Activated naive CD4-positive, alpha-beta T cell treated with anti-CD3 and anti-CD28 coated beads, Interleukin-2, amount 10 ng/mL, durations not matched to agents 7 days and 5 days (primary cell): ENCODE results near the gene RAB8A.
"Not testable (repeated sequence)": the region's sequence is repeated elsewhere in the genome, so short reads cannot be mapped to it uniquely, and the experiment has no call there.

ENCODE experiments used
- CTCF ChIA-PET: fragments of 350-600 bp; sonication (Branson Sonifier 250); formaldehyde crosslinking; loops from one replicate; lab custom pipeline; 2021; ENCODE audit warnings: antibody characterized with exemption; lab: Charles Lee
- DNase-seq: peaks from one replicate; pipeline ENCODE4 v3.0.0-alpha.2; 2020
- H3K27ac Mint-ChIP-seq: one replicate; pipeline ENCODE4 v1.8.0; 2021; ENCODE audit warnings: mild to moderate bottlenecking, moderate library complexity, mixed read lengths
- H3K27me3 Mint-ChIP-seq: one replicate; pipeline ENCODE4 v1.8.0; 2021; ENCODE audit warnings: mild to moderate bottlenecking, mixed read lengths
- H3K36me3 Mint-ChIP-seq: one replicate; pipeline ENCODE4 v1.8.0; 2021; ENCODE audit warnings: mixed read lengths
- H3K4me1 Mint-ChIP-seq: one replicate; pipeline ENCODE4 v1.8.0; 2021; ENCODE audit warnings: mixed read lengths
- H3K4me3 Mint-ChIP-seq: one replicate; pipeline ENCODE4 v1.8.0; 2021; ENCODE audit warnings: mild to moderate bottlenecking, moderate library complexity, mixed read lengths
- H3K9me3 Mint-ChIP-seq: one replicate; pipeline ENCODE4 v1.8.0; 2021; ENCODE audit warnings: mixed read lengths

Gene RAB8A

GRCh38 chr19:16088351-16089009 lies 23.2 kb upstream of the RAB8A start:
- Mint-ChIP-seq H3K27me3 (no peaks in the 10 kb centered on the region), H3K4me1 (peaks cover 58% of the 10 kb centered on the region), H3K9me3 (no peaks in the 10 kb centered on the region), H3K27ac (peak overlapping the region; percentile 80), H3K36me3 (peaks cover 70% of the 10 kb centered on the region), H3K4me3 (no peak overlapping the region)
- CTCF ChIA-PET = interaction anchor here (1.4 kb wide), 1 partner anchor 26 kb away, joined by 3 read pairs; no protein-coding TSS in a partner anchor
- no peak for DNase-seq

DNA sequence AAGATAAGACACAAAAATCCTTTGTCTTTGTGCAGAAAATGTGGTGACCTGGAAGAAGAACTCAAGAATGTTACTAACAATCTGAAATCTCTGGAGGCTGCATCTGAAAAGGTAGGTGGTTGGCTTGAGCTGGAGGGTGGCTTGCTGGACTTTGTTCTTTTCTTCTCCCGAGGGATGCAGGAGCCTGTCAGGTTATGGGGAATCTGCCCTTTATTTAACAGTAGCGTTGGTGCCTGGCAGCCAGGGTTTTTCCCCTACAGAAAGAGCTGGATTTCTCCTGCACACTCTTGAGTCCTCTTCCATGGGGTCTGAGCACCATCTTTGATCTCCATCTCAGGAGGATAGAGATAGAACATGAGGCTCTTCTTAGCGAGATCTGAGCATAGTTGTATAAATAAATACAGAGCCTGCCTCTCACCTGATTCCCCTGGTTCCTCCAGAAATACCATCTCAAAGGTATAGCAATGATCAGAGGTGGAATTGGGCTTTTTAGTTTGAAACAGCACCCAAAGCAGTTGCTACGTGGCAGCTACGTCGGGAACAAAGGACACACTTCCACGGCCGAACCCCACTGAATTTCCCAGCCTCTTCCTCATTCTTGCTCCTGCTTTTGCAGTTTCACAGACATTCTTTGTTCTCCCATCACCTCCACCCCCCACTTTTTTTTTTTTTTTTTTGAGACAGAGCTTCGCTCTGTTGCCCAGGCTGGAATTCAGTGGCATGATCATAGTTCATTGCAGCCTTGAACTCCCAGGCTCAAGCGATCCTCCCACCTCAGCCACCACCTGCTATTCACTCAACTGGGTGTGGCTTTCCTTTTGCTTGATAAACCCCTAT lies 22.5 kb upstream of the RAB8A start:
- Mint-ChIP-seq H3K4me3 (no peak overlapping the region), H3K4me1 (peaks cover 55% of the 10 kb centered on the region), H3K27ac (peak overlapping the region; percentile 80), H3K27me3 (no peaks in the 10 kb centered on the region), H3K36me3 (peaks cover 75% of the 10 kb centered on the region), H3K9me3 (no peaks in the 10 kb centered on the region)
- DNase-seq = no peak
- CTCF ChIA-PET = interaction anchor here (0.6 to 1.4 kb wide), 2 partner anchors 26 to 47 kb away, joined by 3 read pairs; no protein-coding TSS in a partner anchor

- H3K36me3 Mint-ChIP-seq = peaks cover 72% of the 10 kb centered on the region
- no peak overlapping the region for H3K27ac Mint-ChIP-seq
These were observed 19.9 kb upstream of the RAB8A start for GRCh38 chr19:16091546-16092475.

GRCh38 chr19:16094360-16095070 lies 17.2 kb upstream of the RAB8A start:
- CTCF ChIA-PET = interaction anchor here (1.2 to 2.5 kb wide), 3 partner anchors 10 to 31 kb away, joined by 5 to 12 read pairs (median 5); no protein-coding TSS in a partner anchor
- no peak overlapping the region for H3K4me3 Mint-ChIP-seq
- no peak for DNase-seq
- H3K36me3 Mint-ChIP-seq = peaks cover 73% of the 10 kb centered on the region
- no peaks in the 10 kb centered on the region for H3K9me3 Mint-ChIP-seq
- peaks cover 42% of the 10 kb centered on the region for H3K4me1 Mint-ChIP-seq
- no peaks in the 10 kb centered on the region for H3K27me3 Mint-ChIP-seq
- peak overlapping the region; percentile 79 for H3K27ac Mint-ChIP-seq

More at GRCh38 chr19:16091546-16092475, 19.9 kb upstream of the RAB8A start:
- H3K9me3 Mint-ChIP-seq = no peaks in the 10 kb centered on the region
- no peaks in the 10 kb centered on the region for H3K27me3 Mint-ChIP-seq
- CTCF ChIA-PET = no interaction called here
- H3K4me1 Mint-ChIP-seq = peaks cover 50% of the 10 kb centered on the region
- no peak for DNase-seq
- no peak overlapping the region for H3K4me3 Mint-ChIP-seq

GRCh38 chr19:16095071-16095571 lies 16.6 kb upstream of the RAB8A start:
- no peaks in the 10 kb centered on the region for H3K27me3 Mint-ChIP-seq
- no peak for DNase-seq
- H3K4me3 Mint-ChIP-seq = no peak overlapping the region
- peak overlapping the region; percentile 79 for H3K27ac Mint-ChIP-seq
- no peaks in the 10 kb centered on the region for H3K9me3 Mint-ChIP-seq
- H3K4me1 Mint-ChIP-seq = peaks cover 39% of the 10 kb centered on the region
- peaks cover 74% of the 10 kb centered on the region for H3K36me3 Mint-ChIP-seq
- CTCF ChIA-PET = interaction anchor here (0.7 to 2.5 kb wide), 6 partner anchors 9 to 465 kb away, joined by 4 to 12 read pairs (median 5); no protein-coding TSS in a partner anchor

DNA sequence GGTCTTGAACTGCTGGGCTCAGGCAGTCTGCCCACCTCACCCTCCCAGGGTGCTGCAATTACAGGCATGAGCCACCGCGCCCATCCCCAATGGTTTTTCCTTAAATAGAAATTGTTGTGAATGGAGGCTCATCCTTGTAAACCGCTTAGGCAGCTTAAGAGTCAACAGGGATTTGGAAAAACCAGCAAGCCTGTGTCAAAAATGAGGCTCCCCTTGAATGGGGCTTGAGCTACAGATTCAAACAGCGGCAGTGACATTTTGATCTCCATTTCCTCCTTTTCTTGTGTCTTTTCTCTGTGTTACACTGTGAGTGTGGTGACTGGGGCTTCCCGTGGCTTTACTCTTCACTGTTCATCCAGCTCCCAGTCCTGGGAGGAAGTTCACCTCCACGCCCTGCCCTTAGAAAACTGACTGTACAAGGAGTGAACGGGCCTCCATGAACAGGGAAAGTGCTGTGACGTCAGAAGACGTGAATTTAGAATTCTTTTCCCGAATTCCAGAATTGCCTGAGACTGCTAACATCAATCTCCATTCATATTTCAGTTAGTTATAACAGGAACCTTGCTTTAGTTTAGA lies 15.3 kb upstream of the RAB8A start:
- DNase-seq = no peak
- CTCF ChIA-PET = interaction anchor here (0.6 to 2.5 kb wide), 5 partner anchors 10 to 290 kb away, joined by 3 to 12 read pairs (median 4); no protein-coding TSS in a partner anchor
- Mint-ChIP-seq H3K27me3 (no peaks in the 10 kb centered on the region), H3K27ac (peak overlapping the region; percentile 80), H3K36me3 (peaks cover 78% of the 10 kb centered on the region), H3K4me3 (no peak overlapping the region), H3K4me1 (peaks cover 39% of the 10 kb centered on the region), H3K9me3 (no peaks in the 10 kb centered on the region)

- Mint-ChIP-seq H3K27ac (peak overlapping the region; percentile 49), H3K36me3 (peaks cover 79% of the 10 kb centered on the region), H3K27me3 (no peaks in the 10 kb centered on the region), H3K4me3 (no peak overlapping the region), H3K9me3 (no peaks in the 10 kb centered on the region), H3K4me1 (peaks cover 33% of the 10 kb centered on the region)
- CTCF ChIA-PET = interaction anchor here (1.0 to 1.7 kb wide), 3 partner anchors 13 to 57 kb away, joined by 3 to 4 read pairs (median 4); no protein-coding TSS in a partner anchor
- DNase-seq = no peak
These were observed 13.3 kb upstream of the RAB8A start for GRCh38 chr19:16098416-16098768.

DNA sequence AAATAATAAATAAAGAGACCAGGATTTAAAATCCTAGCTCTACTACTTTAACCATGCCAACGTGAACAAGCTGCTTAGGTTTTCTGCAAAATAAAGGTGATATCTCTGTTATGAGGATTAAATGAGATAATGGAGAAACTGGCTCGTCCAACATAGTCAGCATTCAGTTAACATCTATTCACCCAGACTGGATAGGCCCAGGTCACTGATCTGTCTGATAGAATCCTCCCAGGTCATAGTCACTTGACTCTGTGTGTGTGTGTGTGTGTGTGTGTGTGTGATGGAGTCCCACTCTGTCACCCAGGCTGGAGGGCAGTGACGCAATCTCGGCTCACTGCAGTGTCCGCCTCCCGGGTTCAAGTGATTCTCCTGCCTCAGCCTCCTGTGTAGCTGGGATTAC lies 12.9 kb upstream of the RAB8A start:
- DNase-seq = no peak
- Mint-ChIP-seq H3K36me3 (peaks cover 78% of the 10 kb centered on the region), H3K4me1 (peaks cover 30% of the 10 kb centered on the region), H3K9me3 (no peaks in the 10 kb centered on the region), H3K27me3 (no peaks in the 10 kb centered on the region), H3K4me3 (no peak overlapping the region), H3K27ac (no peak overlapping the region)
- CTCF ChIA-PET = interaction anchor here (1.0 to 1.7 kb wide), 3 partner anchors 12 to 57 kb away, joined by 3 to 4 read pairs (median 4); no protein-coding TSS in a partner anchor

DNA sequence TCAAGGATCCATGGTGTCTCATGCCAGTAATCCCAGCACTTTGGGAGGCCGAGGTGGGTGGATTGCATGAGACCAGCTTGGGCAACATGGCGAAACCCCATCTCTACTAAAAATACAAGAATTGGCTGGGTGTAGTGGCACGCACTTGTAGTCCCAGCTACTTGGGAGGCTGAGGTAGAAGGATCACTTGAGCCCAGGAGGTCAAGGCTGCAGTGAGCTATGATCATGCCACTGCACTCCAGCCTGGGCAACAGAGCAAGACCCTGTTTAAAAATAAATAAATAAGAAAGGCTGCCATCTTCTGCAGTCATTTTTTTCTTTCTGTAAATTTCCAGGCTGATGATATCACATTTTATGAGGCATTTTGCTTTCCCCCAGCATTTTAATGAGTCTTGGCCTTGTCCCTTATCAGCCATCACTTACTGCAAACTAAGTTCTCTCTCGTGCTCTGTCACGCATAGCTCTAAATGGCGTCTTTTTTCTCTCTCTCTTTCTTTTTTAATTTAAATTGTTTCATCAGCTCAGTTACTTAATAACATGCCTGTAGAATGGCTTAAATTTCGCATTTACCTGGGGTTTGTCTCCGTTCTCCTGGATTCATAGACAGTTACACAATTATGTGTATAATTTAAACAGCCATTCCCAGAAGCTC lies 12.2 kb upstream of the RAB8A start:
- not testable (repeated sequence) for H3K27me3 Mint-ChIP-seq, DNase-seq, H3K27ac Mint-ChIP-seq, H3K4me3 Mint-ChIP-seq, H3K9me3 Mint-ChIP-seq
- H3K4me1 Mint-ChIP-seq = peaks cover 26% of the 10 kb centered on the region
- CTCF ChIA-PET = interaction anchor here (0.9 to 1.7 kb wide), 4 partner anchors 12 to 58 kb away, joined by 3 to 4 read pairs (median 4); no protein-coding TSS in a partner anchor
- H3K36me3 Mint-ChIP-seq = peaks cover 75% of the 10 kb centered on the region

DNA sequence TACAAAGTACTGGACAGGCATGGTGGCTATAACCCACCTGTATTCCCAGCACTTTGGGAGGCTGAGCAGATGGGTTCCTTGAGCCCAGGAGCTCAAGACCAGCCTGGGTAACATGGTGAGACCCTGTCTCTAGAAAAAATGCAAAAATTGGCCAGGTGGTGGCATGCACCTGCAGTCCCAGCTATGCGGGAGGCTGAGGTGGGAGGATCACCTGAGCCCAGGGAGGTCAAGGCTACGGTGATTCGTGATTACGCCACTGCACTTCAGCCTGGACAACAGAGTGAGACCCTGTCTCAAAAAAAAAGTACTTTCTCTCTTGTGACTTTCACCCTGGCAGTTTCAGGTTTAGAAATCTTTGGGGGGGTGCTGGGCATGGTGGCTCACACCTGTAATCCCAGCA lies 11.2 kb upstream of the RAB8A start:
- Mint-ChIP-seq H3K4me1 (peaks cover 19% of the 10 kb centered on the region), H3K4me3 (no peak overlapping the region), H3K9me3 (no peaks in the 10 kb centered on the region), H3K36me3 (peaks cover 68% of the 10 kb centered on the region), H3K27ac (no peak overlapping the region), H3K27me3 (no peaks in the 10 kb centered on the region)
- DNase-seq = no peak
- CTCF ChIA-PET = no interaction called here

DNA sequence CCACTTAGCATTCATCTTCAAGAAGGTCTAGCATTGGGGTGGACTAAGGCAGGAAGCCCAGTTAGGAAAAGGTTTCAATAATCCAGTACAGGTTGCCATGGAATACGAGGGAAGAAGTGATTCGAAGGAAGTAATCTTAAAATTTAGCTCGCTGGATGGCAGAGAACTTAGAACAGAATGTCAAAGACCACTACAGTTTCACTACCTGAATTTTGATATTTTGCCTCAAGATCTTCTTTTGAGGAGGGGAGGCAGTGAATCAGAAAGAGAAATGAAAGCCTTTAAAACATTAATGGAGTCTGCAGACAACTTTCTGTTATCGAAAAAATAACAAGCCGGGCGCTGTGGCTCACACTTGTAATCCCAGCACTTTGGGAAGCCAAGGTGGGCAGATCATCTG lies 7.0 kb upstream of the RAB8A start:
- Mint-ChIP-seq H3K27me3 (no peaks in the 10 kb centered on the region), H3K9me3 (no peaks in the 10 kb centered on the region), H3K4me3 (no peak overlapping the region), H3K36me3 (peaks cover 37% of the 10 kb centered on the region), H3K27ac (no peak overlapping the region), H3K4me1 (peaks cover 3% of the 10 kb centered on the region)
- CTCF ChIA-PET = interaction anchor here (0.7 to 1.9 kb wide), 3 partner anchors 10 to 63 kb away, joined by 3 to 7 read pairs (median 5); no protein-coding TSS in a partner anchor
- no peak for DNase-seq

- no peak for DNase-seq
- Mint-ChIP-seq H3K27me3 (no peaks in the 10 kb centered on the region), H3K27ac (no peak overlapping the region), H3K4me3 (no peak overlapping the region), H3K9me3 (no peaks in the 10 kb centered on the region), H3K4me1 (peaks cover 6% of the 10 kb centered on the region), H3K36me3 (peaks cover 26% of the 10 kb centered on the region)
- CTCF ChIA-PET = interaction anchor here (0.6 to 1.4 kb wide), 2 partner anchors 22 to 35 kb away, joined by 3 to 5 read pairs; no protein-coding TSS in a partner anchor
These were observed 5.6 kb upstream of the RAB8A start for GRCh38 chr19:16106121-16106520.
